GM12878 (cell line): ENCODE measurements around the gene FBXO17. TPM values are rescaled to one million over a fixed set of nuclear protein-coding genes. Genes with fewer than 3 reads are reported as not detected.

Source experiments
- ASH2L ChIP-seq: fragments of 300-600, 200-600 bp; sonication (generic); IDR thresholded peaks from 2 replicates; pipeline ENCODE4 v1.6.1; 2017; ENCODE audit warnings: low read depth, mild to moderate bottlenecking, borderline replicate concordance
- BMI1 ChIP-seq: fragments of 450-650 bp; IDR thresholded peaks from 2 replicates; pipeline ENCODE4 v1.6.1; 2016; ENCODE audit warnings: mild to moderate bottlenecking, moderate library complexity, borderline replicate concordance
- CBX5 ChIP-seq: sonication (generic); IDR thresholded peaks from 2 replicates; pipeline ENCODE4 v1.6.1; 2016; ENCODE audit warnings: low read depth, moderate library complexity, mild to moderate bottlenecking, inconsistent platforms
- CUX1 ChIP-seq: IDR thresholded peaks from 2 replicates; pipeline ENCODE4 v1.6.1; 2012; ENCODE audit warnings: improper control_type of control experiment, low read depth, low read length; ENCODE audit not compliant: insufficient replicate concordance
- EGR1 ChIP-seq, 2 experiments: IDR thresholded peaks; 1 replicate in 1 of 2; 2 replicates in 1 of 2; pipeline ENCODE4 v1.6.1; 2011 to 2012; ENCODE audit warnings: low read depth in 2 of 2, low read length in 2 of 2, borderline replicate concordance in 1 of 2, mild to moderate bottlenecking in 1 of 2, moderate library complexity in 1 of 2
- HDGF ChIP-seq: fragments of 450-650 bp; IDR thresholded peaks from 2 replicates; pipeline ENCODE4 v1.6.1; 2016; ENCODE audit warnings: antibody characterized with exemption
- MTA2 ChIP-seq: fragments of 450-650 bp; IDR thresholded peaks from 2 replicates; pipeline ENCODE4 v1.6.1; 2016; ENCODE audit warnings: low read depth, mild to moderate bottlenecking, moderate library complexity
- MYB ChIP-seq: fragments of 150-350 bp; IDR thresholded peaks from 2 replicates; pipeline ENCODE4 v1.6.1; 2014; ENCODE audit warnings: mild to moderate bottlenecking, low read depth, low read length, borderline replicate concordance
- NFYB ChIP-seq: IDR thresholded peaks from 2 replicates; pipeline ENCODE4 v1.6.1; 2011; ENCODE audit warnings: low read depth, mild to moderate bottlenecking, low read length, improper control_type of control experiment, moderate library complexity; ENCODE audit not compliant: insufficient read depth
- SPI1 ChIP-seq: IDR thresholded peaks from 2 replicates; pipeline ENCODE4 v1.6.1; 2011; ENCODE audit warnings: low read depth, mild to moderate bottlenecking, low read length, moderate library complexity, borderline replicate concordance; ENCODE audit not compliant: insufficient read depth
- SREBF2 ChIP-seq: IDR thresholded peaks from 2 replicates; pipeline ENCODE4 v1.6.1; 2012; ENCODE audit warnings: mild to moderate bottlenecking, low read length
- TBL1XR1 ChIP-seq: IDR thresholded peaks from 2 replicates; pipeline ENCODE4 v1.6.1; 2012; ENCODE audit warnings: low read depth, low read length, improper control_type of control experiment
- YBX1 ChIP-seq: fragments of 450-650 bp; IDR thresholded peaks from 2 replicates; pipeline ENCODE4 v1.6.1; 2016; ENCODE audit warnings: antibody characterized with exemption
- ZBED1 ChIP-seq: IDR thresholded peaks from 2 replicates; pipeline ENCODE4 v1.6.1; 2016; ENCODE audit warnings: borderline replicate concordance
- ZBTB33 ChIP-seq: fragments of 450-650 bp; IDR thresholded peaks from 2 replicates; pipeline ENCODE4 v1.6.1; 2017; ENCODE audit warnings: mild to moderate bottlenecking
- ZNF274 ChIP-seq: IDR thresholded peaks from one replicate; pipeline ENCODE4 v1.8.0; 2011; ENCODE audit not compliant: insufficient read length, insufficient read depth
- polyA plus RNA-seq, 11 experiments: library from polyadenylated mRNA; depleted of rRNA in 4 of 11; unstranded in 6 of 11; stranded (reverse) in 5 of 11; fragments of >200 nt; fragmentation: Nextera tagmentation in 4 of 11; fragmentation: Illumina TruSeq in 1 of 11; extraction: Ambion mirVana in 4 of 11; extraction: Trizol in 1 of 11; gene quantifications; 1 replicate in 1 of 11; 2 replicates in 10 of 11; pipeline versions ENCODE4 v1.2.1 to v1.2.3, GENCODE V29; 2011 to 2016; ENCODE audit warnings: inconsistent platforms in 2 of 11, missing spikeins in 2 of 11, low read depth in 1 of 11
- total RNA-seq, 4 experiments: library from RNA; depleted of rRNA in 3 of 4; stranded (reverse); fragments of >200 nt in 3 of 4; fragmentation: Illumina TruSeq in 1 of 4; extraction: Trizol in 1 of 4; gene quantifications; 2 replicates each; pipeline versions ENCODE4 v1.2.1 to v1.2.3, GENCODE V29; 2013 to 2021
- TF ChIP-seq, protein P1 (sequence below), 3 experiments: IDR thresholded peaks in 2 of 3; conservative IDR thresholded peaks in 1 of 3; 2 replicates each; pipeline ENCODE4 v1.5.1; 2011; ENCODE audit warnings: low read depth in 3 of 3, low read length in 3 of 3, mild to moderate bottlenecking in 3 of 3, control low read depth in 2 of 3, moderate library complexity in 2 of 3, inconsistent platforms in 1 of 3, mixed read lengths in 1 of 3; ENCODE audit not compliant: control insufficient read depth in 2 of 3, insufficient read depth in 1 of 3; ENCODE audit errors: extremely low read depth in 1 of 3
- TF ChIP-seq, protein P2 (sequence below): IDR thresholded peaks from 2 replicates; pipeline ENCODE4 v1.6.1; 2011; ENCODE audit warnings: mild to moderate bottlenecking, low read depth, low read length, moderate library complexity; ENCODE audit not compliant: insufficient replicate concordance

The FBXO17 gene
- total and polyA plus RNA-seq, 10 of the 15 experiments (the other 5 are each of a cell fraction or from before 2014, with no cell fraction given), result 2.2 to 11.1 (median 5.3) TPM

GRCh38 chr19:38930776-38931520, 44.6 kb downstream of the FBXO17 start, which contains the start of gene MRPS12 (continued):
- TF ChIP-seq CBX5, result no peak
- TF ChIP-seq BMI1, result no peak
- peak; percentile 96 for TF ChIP-seq NFYB
- peak; percentile 19; the same call in 1 of the 2 replicates for TF ChIP-seq TBL1XR1
- no peak for TF ChIP-seq ZBED1
- TF ChIP-seq SPI1, result no peak
- TF ChIP-seq ZBTB33, result no peak
- no peak for TF ChIP-seq SREBF2
- TF ChIP-seq ASH2L, result no peak
- TF ChIP-seq ZNF274, result no peak
- TF ChIP-seq, protein P1, sequence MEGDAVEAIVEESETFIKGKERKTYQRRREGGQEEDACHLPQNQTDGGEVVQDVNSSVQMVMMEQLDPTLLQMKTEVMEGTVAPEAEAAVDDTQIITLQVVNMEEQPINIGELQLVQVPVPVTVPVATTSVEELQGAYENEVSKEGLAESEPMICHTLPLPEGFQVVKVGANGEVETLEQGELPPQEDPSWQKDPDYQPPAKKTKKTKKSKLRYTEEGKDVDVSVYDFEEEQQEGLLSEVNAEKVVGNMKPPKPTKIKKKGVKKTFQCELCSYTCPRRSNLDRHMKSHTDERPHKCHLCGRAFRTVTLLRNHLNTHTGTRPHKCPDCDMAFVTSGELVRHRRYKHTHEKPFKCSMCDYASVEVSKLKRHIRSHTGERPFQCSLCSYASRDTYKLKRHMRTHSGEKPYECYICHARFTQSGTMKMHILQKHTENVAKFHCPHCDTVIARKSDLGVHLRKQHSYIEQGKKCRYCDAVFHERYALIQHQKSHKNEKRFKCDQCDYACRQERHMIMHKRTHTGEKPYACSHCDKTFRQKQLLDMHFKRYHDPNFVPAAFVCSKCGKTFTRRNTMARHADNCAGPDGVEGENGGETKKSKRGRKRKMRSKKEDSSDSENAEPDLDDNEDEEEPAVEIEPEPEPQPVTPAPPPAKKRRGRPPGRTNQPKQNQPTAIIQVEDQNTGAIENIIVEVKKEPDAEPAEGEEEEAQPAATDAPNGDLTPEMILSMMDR (IDR thresholded peaks at IDR 0.05 in 2 of 3, conservative IDR thresholded peaks at IDR 0.05 in 1 of 3; ENCODE audit: control insufficient read depth in 2 of 3, extremely low read depth in 1 of 3, insufficient read depth in 1 of 3, low read depth in 3 of 3, low read length in 3 of 3), result no peak
- TF ChIP-seq, protein P2, sequence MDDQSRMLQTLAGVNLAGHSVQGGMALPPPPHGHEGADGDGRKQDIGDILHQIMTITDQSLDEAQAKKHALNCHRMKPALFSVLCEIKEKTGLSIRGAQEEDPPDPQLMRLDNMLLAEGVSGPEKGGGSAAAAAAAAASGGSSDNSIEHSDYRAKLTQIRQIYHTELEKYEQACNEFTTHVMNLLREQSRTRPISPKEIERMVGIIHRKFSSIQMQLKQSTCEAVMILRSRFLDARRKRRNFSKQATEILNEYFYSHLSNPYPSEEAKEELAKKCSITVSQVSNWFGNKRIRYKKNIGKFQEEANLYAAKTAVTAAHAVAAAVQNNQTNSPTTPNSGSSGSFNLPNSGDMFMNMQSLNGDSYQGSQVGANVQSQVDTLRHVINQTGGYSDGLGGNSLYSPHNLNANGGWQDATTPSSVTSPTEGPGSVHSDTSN, result peak; percentile 83
- TF ChIP-seq HDGF, result peak; percentile 69; the same call in 1 of the 2 replicates
- no peak for TF ChIP-seq MTA2
- no peak for TF ChIP-seq YBX1
- TF ChIP-seq CUX1, result no peak
- no peak for TF ChIP-seq EGR1 (IDR thresholded peaks at IDR 0.05; ENCODE audit: borderline replicate concordance in 1 of 2, low read depth in 2 of 2, low read length in 2 of 2)
- TF ChIP-seq MYB, result no peak
